VCaP (cell line): Measurements from ENCODE around the gene STUM.

Experiments
- H3K27ac ChIP-seq: fragments of 450-650 bp; 2 replicates; pipeline ENCODE4 v1.5.1; 2017
- TF ChIP-seq, protein P1 (sequence below): fragments of 450-650 bp; conservative IDR thresholded peaks from 2 replicates; pipeline ENCODE4 v1.5.1; 2017; ENCODE audit warnings: mild to moderate bottlenecking, moderate library complexity

Gene STUM

DNA sequence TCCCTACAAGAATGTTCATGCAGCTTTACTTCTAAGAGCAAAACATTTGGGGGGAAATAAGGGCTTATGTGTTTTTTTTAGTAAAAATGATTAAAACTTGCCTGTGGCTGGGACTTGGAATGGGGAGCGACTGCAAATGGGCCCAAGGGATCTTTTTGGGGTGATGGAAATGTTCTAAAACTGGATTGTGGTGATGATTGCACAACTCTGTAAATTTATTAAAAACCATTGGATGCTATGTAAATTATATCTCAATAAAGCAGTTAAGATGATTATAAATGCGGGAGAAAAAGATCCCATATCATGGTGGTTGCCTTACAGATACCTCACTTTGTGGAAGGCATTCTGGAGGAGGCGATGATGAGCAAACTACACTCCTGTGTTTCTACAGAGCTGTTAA is 30.2 kb upstream of the STUM start:
- TF ChIP-seq, protein P1, sequence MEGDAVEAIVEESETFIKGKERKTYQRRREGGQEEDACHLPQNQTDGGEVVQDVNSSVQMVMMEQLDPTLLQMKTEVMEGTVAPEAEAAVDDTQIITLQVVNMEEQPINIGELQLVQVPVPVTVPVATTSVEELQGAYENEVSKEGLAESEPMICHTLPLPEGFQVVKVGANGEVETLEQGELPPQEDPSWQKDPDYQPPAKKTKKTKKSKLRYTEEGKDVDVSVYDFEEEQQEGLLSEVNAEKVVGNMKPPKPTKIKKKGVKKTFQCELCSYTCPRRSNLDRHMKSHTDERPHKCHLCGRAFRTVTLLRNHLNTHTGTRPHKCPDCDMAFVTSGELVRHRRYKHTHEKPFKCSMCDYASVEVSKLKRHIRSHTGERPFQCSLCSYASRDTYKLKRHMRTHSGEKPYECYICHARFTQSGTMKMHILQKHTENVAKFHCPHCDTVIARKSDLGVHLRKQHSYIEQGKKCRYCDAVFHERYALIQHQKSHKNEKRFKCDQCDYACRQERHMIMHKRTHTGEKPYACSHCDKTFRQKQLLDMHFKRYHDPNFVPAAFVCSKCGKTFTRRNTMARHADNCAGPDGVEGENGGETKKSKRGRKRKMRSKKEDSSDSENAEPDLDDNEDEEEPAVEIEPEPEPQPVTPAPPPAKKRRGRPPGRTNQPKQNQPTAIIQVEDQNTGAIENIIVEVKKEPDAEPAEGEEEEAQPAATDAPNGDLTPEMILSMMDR, result no peak
- no peak overlapping the region for H3K27ac ChIP-seq

DNA sequence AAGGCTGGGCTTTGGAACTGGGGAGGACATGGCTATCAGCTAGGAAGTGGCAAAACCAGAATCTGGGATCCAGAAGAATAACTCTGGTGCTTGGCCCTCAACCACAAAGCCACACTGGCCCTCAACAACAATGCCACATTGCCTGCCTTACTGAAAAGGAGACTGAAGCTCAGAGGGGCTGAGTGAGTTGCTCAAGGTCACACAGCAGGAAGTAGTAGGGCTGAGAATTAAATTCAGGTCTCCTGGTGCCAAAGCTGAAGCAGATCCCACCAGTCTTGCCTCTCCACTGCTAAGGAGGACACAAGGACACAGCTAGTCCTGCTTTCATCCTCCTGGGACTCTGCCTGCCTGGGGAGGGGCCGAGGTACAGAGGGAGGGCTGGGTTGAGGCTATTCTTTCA is 29.4 kb upstream of the STUM start:
- H3K27ac ChIP-seq, result no peak overlapping the region
- TF ChIP-seq, protein P1, result no peak

DNA sequence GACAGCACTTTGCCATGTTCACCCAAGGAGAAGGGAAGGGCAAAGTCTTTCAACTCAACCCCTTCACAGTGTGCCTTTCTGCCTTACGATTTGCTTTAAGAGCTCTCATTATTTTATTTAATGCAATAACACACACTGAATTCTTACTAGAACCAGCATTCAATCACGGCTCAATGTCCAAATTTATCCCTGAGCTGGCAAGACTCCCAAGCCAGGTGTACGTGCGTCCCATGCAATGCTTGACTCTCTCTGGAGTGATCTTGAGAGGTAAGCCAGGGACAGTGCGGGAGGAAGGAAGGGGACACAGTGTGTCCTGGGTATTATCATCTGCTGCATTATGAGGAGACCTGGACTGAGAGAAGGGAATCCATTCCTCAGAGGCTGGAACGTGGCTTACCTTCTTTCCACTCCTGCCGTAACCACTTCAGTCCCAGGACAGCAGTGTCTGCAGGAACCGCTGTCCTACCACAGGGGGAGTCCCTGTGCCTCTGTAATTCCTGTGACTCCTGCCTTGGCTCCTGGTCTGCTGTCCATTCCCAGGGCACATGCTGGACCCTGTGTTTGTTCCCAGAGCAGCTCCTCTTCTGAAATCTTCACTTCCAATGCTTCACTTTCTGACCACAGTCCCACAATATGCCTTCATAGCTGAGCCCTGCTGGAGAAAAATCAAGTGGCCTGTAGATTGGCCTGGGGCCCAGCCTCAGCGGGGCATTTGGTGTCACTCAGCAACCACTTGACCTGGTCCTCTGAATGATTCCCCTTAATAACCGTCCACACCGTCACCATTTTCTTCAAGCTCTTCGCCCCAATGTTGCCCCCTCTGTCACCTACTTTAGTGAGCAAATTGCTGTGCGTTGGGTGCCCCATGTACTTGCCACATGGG is 28.6 kb upstream of the STUM start:
- TF ChIP-seq, protein P1, result no peak
- H3K27ac ChIP-seq, result no peak overlapping the region

DNA sequence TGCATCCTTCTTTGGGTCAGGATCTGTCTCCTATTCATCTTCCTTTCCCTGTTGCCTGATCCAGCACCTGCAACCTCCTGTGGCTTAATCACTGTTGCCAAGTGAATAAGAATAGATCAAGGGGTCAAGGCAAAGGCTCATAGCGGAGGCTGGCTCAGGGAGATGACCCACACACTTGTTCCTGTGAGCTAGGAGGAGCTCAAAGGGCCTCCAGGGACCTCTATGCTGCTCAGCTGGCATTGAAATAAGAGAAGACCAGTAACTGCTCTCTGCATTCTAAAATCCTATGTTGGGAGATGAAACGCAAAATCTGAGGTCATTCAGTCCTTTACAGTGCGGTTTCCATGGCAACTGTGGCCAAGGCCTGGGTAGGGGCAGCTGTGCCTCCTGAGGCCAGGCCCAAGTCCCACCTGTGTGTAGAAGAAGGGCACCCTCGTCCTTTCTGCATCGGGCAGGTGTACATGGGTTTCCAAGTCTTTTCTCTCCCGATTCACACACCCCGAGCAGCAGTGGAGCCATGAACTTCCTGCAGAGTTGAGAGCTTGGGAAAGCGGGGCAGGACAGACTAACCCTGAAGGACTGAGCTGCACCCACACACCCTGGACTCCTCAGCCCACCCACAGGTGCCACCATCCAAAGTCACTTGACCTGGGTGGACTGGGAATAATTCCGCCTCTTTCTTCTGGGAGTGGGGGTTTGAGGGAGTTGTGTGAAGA is 27.8 kb upstream of the STUM start:
- TF ChIP-seq, protein P1, result no peak
- H3K27ac ChIP-seq, result no peak overlapping the region

DNA sequence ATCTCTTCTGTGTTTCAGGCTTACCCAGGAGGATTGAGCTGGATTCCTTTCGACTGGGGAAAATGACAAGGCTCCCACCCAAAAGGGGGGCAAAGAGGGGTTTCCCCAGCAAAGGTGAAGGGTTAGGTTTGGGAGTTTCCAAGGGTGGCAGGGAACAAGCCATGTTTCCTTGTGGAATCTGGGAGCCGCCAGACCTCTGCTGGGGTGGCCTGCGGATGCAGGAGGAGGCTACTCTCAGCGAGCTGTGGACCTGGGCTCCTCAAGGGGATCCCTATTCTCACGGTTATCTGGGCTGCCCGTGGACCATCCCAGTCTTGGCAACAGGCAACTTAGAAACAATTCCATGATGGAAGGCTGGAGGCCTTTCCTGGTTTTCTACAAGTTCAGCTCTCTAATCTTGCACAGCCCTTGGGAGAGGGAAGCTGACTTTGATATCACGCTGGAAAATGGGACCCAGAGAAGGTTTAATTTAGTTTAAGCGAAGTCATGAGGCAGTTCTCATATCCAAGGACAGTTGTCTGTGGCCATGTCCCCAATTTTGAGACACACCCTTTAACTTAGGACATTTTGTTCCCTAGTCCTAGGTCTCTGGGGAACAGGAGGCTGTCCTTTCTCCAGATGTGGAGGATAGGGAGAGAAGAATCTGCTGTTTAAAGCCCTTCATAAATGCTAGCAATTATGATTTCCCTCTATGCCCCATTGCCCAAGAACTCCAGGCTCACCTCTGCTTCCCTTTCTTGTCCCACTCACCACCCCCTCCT is 24.7 kb upstream of the STUM start:
- TF ChIP-seq, protein P1, result no peak
- H3K27ac ChIP-seq, result no peak overlapping the region

DNA sequence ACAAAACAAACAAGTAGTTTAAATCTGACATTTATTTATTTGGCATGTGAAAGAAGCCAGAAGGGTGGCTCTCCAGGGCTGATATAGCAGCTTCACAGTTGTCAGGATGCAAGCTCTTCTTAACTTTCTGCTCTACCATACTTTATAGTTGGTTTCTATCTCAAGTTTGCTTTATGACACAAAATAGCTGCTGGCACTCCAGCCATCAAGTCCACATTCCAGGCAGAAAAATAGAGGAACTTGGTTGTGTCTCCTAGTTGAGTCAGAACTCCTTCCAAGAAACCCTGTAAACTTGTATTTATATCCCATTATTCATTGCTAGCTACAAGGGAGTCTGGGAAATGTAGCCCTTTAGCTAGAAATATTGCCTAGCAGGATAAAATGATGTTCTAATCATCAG is 24.0 kb upstream of the STUM start:
- TF ChIP-seq, protein P1, result no peak
- H3K27ac ChIP-seq, result no peak overlapping the region

DNA sequence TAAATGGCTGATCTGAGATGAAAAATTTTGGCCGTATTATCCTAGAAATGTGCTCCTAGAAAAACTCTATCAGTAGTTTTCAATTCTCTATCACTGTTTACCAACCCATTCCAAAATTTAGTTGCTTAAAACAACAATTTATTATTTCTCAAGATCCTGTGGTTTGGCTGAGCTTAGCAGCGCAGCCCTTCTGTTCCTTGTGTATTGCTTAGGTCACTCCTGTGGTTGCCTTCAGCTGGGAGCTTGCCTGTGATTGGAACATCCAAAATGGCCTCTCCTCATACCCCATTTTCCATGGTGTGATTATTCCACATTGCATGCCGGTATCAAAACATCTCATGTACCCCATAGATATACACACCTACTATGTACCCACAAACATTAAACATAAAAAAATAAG is 22.8 kb upstream of the STUM start:
- no peak overlapping the region for H3K27ac ChIP-seq
- TF ChIP-seq, protein P1, result no peak
